GM10248 (cell line): ENCODE measurements around the gene PLPP2.

Source experiments
- CTCF ChIA-PET: fragments of 300-600 bp; sonication (Branson Sonifier 250); formaldehyde crosslinking; extraction: SDS; loops from one replicate; lab custom pipeline; 2021; ENCODE audit warnings: antibody characterized with exemption; lab: Yijun Ruan, JAX
- POLR2A ChIA-PET: fragments of 350-650 bp; sonication (Branson Sonifier 250); formaldehyde crosslinking; extraction: SDS; loops from one replicate; lab custom pipeline; 2020; ENCODE audit warnings: antibody characterized with exemption; lab: Yijun Ruan, JAX
- DNase-seq: peaks from one replicate; pipeline ENCODE4 v3.0.0; 2012; ENCODE audit errors: extremely low spot score
- CTCF ChIP-seq: IDR thresholded peaks from 2 replicates; pipeline ENCODE4 v1.5.1; 2012; ENCODE audit warnings: mild to moderate bottlenecking, low read depth; ENCODE audit errors: extremely low read depth, missing control alignments, control extremely low read depth

The PLPP2 gene

GRCh38 chr19:294341-294945 is 3.2 kb upstream of the PLPP2 start:
- ChIA-PET POLR2A (no interaction called here), CTCF (interaction anchor here (0.9 to 2.0 kb wide), 3 partner anchors 22 to 48 kb away, joined by 3 to 4 read pairs (median 3); no protein-coding TSS in a partner anchor)
- no peak for TF ChIP-seq CTCF
- DNase-seq: no peak

DNA sequence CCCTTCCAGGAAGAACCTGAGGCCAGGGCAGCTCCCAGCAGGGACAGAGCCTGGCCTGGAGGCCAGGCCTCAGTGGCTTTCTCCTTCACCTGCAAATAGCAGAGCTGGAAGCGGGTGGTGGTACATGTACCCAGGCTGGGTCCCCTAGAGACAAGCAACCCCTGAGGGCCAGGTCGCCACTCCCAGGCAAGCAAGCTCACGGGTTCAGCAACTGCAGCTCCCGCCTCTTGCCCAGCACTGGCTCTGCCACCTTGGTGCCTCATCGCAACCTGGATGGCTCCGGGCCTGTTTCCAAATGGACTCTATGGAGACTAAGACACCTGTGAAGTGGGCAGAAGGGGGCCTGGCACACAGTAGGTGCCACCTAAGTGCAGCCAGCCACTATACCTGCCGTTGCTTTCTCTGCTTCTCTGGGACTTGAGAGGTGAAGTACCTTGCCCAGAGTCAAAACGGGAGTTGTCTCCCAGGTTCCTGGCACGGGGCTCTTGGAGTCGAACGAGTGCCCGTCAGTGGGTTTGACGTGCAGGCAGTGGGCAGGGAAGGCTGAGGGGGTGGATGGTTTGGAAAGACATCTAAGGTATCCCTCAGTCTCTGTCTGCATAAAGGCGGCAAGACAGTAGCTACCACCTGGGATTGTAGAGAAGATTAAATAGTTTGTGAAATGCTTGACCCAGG is 2.4 kb upstream of the PLPP2 start:
- ChIA-PET POLR2A (no interaction called here), CTCF (interaction anchor here (1.0 kb wide), 1 partner anchor 27 kb away, joined by 3 read pairs; no protein-coding TSS in a partner anchor)
- TF ChIP-seq CTCF: no peak
- no peak for DNase-seq

DNA sequence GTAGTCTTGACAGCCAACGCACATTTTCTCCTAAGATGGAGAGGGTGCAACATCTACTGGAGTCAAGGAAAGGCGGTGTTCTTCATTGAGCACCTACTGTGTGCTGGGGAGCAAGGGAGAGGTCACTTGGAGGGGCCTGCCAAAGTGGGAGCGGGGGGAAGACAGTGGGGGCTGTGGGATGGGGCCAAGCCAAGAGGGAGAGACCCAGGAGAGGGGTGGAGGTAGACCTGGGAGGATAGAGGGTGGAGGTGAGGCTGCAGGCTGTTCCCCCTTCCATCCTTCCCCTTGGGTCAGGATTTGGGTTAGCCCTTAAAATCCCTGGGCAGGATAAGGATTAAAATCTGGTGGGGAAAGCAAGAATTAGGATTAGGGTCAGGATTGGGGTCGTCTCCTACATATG is 1.7 kb upstream of the PLPP2 start:
- CTCF ChIA-PET: interaction anchor here (1.0 kb wide), 1 partner anchor 26 kb away, joined by 3 read pairs; no protein-coding TSS in a partner anchor
- no peak for DNase-seq
- TF ChIP-seq CTCF: no peak
- POLR2A ChIA-PET: no interaction called here

- no peak for TF ChIP-seq CTCF
- CTCF ChIA-PET: interaction anchor here (1.0 kb wide), 1 partner anchor 26 kb away, joined by 3 read pairs; no protein-coding TSS in a partner anchor
- POLR2A ChIA-PET: no interaction called here
- DNase-seq: no peak
Observed at GRCh38 chr19:292281-292884, 1.2 kb upstream of the PLPP2 start.

DNA sequence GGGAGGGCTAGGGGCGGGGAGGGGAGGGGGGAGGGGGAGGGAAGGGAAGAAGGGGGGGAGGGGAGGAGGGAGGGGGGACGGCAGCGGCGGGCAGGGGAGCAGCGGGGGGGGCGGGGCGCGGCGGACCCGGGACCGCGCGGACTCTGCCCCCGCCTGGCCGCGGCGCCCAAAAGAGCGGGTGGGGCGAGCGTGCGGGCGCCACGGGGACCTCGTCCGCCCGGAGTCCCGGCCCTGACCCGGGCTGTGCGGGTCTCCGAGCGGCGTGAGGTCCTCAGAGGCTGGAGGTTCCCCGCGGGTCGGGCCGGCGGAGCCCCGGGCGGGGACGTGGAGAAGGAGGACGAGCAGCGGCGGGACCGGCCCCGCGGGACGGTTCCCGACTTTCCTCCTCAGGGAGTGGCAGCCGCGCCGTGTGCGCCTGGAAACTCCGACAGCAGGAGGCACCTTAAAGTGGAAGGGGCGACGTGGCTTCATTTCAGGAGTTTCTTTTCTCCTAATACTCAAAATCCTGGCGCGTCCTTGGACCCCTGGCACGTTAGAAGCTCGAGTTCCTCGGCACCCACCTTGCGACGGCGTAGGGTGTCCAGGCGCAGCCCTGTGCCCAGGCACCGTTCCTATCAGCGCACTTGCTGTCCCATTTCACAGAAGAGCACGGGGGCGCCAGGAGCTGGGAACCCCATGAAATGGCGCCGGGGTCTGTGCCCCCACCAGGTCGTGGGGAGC is 518 bp upstream of the PLPP2 start:
- CTCF ChIA-PET: no interaction called here
- TF ChIP-seq CTCF: no peak
- POLR2A ChIA-PET: no interaction called here
- no peak for DNase-seq

DNA sequence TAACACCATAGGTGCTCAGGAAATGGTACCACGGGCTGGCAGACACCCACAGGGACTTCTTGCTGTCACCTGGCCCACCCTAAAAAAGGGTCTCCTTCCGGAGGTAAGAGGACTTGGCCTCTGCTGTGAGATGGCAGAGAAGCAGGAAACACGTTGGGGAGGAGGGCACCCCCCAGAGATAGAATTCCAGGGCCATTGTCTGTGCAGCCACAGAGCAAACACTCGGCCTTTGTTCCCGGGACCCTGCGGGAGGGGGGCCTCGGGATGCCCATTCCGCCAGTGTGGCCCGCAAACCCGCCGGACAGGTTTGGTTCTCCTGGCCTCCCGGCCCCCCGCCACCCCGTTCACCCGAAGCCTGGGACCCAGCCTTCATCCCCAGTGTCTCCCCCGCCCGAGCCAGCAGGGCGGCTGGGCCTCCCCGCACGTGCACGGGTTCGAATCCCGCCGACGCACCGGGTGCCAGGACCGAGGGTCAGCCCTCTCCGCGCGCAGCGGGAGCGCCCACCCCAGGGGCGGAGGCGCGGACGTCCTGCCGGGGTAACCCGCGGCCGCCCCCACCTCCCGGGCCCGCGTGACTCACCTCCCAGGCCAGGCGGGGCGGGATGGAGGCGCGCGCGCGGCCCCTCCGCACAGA is 714 bp downstream of the PLPP2 start:
- TF ChIP-seq CTCF: no peak
- ChIA-PET CTCF (interaction anchor here (1.2 kb wide), 1 partner anchor 44 kb away, joined by 3 read pairs; no protein-coding TSS in a partner anchor), POLR2A (no interaction called here)
- DNase-seq: no peak
